Measurements from ENCODE around the gene STAT2. TPM values are rescaled to one million over a fixed set of nuclear protein-coding genes. Genes with fewer than 3 reads are reported as not detected.

Gene STAT2
- total RNA-seq, 2 experiments from 2014 or later = 391 to 398 TPM

- peak overlapping the region; percentile 97 for H3K27ac Mint-ChIP-seq
- POLR2A ChIA-PET = interaction anchor here (0.6 kb wide), 1 partner anchor 14 kb away, joined by 3 read pairs; no protein-coding TSS in a partner anchor
- no peak for DNase-seq
- peaks cover 57% of the 10 kb centered on the region for H3K4me1 Mint-ChIP-seq
- no peaks in the 10 kb centered on the region for H3K9me3 Mint-ChIP-seq
- H3K4me3 Mint-ChIP-seq = peak overlapping the region; percentile 89
- H3K27me3 Mint-ChIP-seq = no peaks in the 10 kb centered on the region
- CTCF ChIA-PET = interaction anchor here (0.7 to 2.3 kb wide), 9 partner anchors 10 to 134 kb away, joined by 3 to 8 read pairs (median 5); partner anchors contain the start of genes CNPY2 and RNF41
- peaks cover 22% of the 10 kb centered on the region for H3K36me3 Mint-ChIP-seq (ENCODE audit: low read depth)
Measured at GRCh38 chr12:56298828-56299227, 61.1 kb downstream of the STAT2 start.

GRCh38 chr12:56297400-56297799 is 62.5 kb downstream of the STAT2 start:
- ChIA-PET CTCF (interaction anchor here (1.5 to 2.3 kb wide), 4 partner anchors 8 to 77 kb away, joined by 3 to 8 read pairs (median 4); partner anchors contain the start of gene CNPY2), POLR2A (no interaction called here)
- no peak for DNase-seq
- Mint-ChIP-seq H3K27ac (peak overlapping the region; percentile 11), H3K27me3 (no peaks in the 10 kb centered on the region), H3K4me1 (peaks cover 60% of the 10 kb centered on the region), H3K9me3 (no peaks in the 10 kb centered on the region), H3K4me3 (no peak overlapping the region), H3K36me3 (ENCODE audit: low read depth) (peaks cover 24% of the 10 kb centered on the region)

- DNase-seq = no peak
- Mint-ChIP-seq H3K27ac (peak overlapping the region; percentile 76), H3K9me3 (no peaks in the 10 kb centered on the region), H3K4me1 (peaks cover 60% of the 10 kb centered on the region), H3K36me3 (ENCODE audit: low read depth) (peaks cover 28% of the 10 kb centered on the region), H3K4me3 (no peak overlapping the region), H3K27me3 (no peaks in the 10 kb centered on the region)
- POLR2A ChIA-PET = no interaction called here
- CTCF ChIA-PET = interaction anchor here (0.6 to 1.8 kb wide), 4 partner anchors 14 to 78 kb away, joined by 3 to 5 read pairs (median 3); partner anchors contain the start of gene ANKRD52
Measured at GRCh38 chr12:56296295-56296694, 63.6 kb downstream of the STAT2 start.

- Mint-ChIP-seq H3K9me3 (no peaks in the 10 kb centered on the region), H3K4me1 (peaks cover 65% of the 10 kb centered on the region), H3K4me3 (no peak overlapping the region), H3K36me3 (ENCODE audit: low read depth) (peaks cover 41% of the 10 kb centered on the region), H3K27ac (no peak overlapping the region), H3K27me3 (no peaks in the 10 kb centered on the region)
- no peak for DNase-seq
- ChIA-PET POLR2A (no interaction called here), CTCF (interaction anchor here (1.3 kb wide), 1 partner anchor 34 kb away, joined by 3 read pairs; no protein-coding TSS in a partner anchor)
Measured at GRCh38 chr12:56293795-56294194, 66.1 kb downstream of the STAT2 start.

Other genes with a start within 250 kb of the STAT2 start
- gene RPL41, start 243.5 kb downstream of the STAT2 start, total RNA-seq = 1,000 to 10,000 TPM; 3,940 to 4,815 TPM
- gene ZC3H10, start 241.8 kb downstream of the STAT2 start, total RNA-seq = 1 to 10 TPM; 8.2 to 9.1 TPM
- 100 to 1,000 TPM; 367 to 399 TPM for gene ESYT1, start 231.8 kb downstream of the STAT2 start, total RNA-seq
- gene MYL6B, start 207.5 kb downstream of the STAT2 start, total RNA-seq = 10 to 100 TPM; 56.6 to 63.4 TPM
- gene MYL6, start 201.7 kb downstream of the STAT2 start, total RNA-seq = 1,000 to 10,000 TPM; 1,336 to 1,525 TPM
- gene SMARCC2, start 170.6 kb downstream of the STAT2 start, total RNA-seq = 100 to 1,000 TPM; 140 to 173 TPM
- gene RNF41, start 138.2 kb downstream of the STAT2 start, total RNA-seq = 10 to 100 TPM; 30.1 to 31.6 TPM
- 10 to 100 TPM; 56.7 to 63.5 TPM for gene NABP2, start 135.8 kb downstream of the STAT2 start, total RNA-seq
- under 1 TPM in 1 of 2 experiments, not detected in 1; 0.64 TPM for gene SLC39A5, start 130.1 kb downstream of the STAT2 start, total RNA-seq
- gene ANKRD52, start 101.7 kb downstream of the STAT2 start, total RNA-seq = 10 to 100 TPM; 39.0 to 45.9 TPM
- gene COQ10A, start 93.2 kb downstream of the STAT2 start, total RNA-seq = 10 to 100 TPM; 15.3 to 17.1 TPM
- gene CS, start 59.8 kb downstream of the STAT2 start, total RNA-seq = 100 to 1,000 TPM; 177 to 201 TPM
- gene CNPY2, start 44.1 kb downstream of the STAT2 start, total RNA-seq = 100 to 1,000 TPM in 1 of 2 experiments, 10 to 100 TPM in 1; 96.2 to 105 TPM
- 10 to 100 TPM; 76.9 to 78.9 TPM for gene PAN2, start 26.1 kb downstream of the STAT2 start, total RNA-seq
- 1 to 10 TPM; 6.1 to 8.0 TPM for gene IL23A, start 21.2 kb downstream of the STAT2 start, total RNA-seq
- not detected for gene APOF, start 2.8 kb upstream of the STAT2 start, total RNA-seq
- gene TIMELESS, start 89.3 kb upstream of the STAT2 start, total RNA-seq = 10 to 100 TPM; 59.5 to 63.6 TPM
- gene MIP, start 94.5 kb upstream of the STAT2 start, total RNA-seq = not detected
- 1 to 10 TPM; 3.8 to 3.9 TPM for gene SPRYD4, start 108.5 kb upstream of the STAT2 start, total RNA-seq
- 1 to 10 TPM; 1.1 to 1.9 TPM for gene GLS2, start 128.1 kb upstream of the STAT2 start, total RNA-seq
- gene RBMS2, start 161.7 kb upstream of the STAT2 start, total RNA-seq = 1 to 10 TPM; 4.5 to 6.0 TPM